Spinal cord (tissue), 10 donors: ENCODE data around the gene COMP. TPM values are rescaled to one million over a fixed set of nuclear protein-coding genes. Genes with fewer than 3 reads are reported as not detected.

Source experiments
- DNase-seq, 6 donors: peaks; one replicate each; pipeline versions ENCODE4 v3.0.0 to v3.0.0-alpha.2; 2013 to 2015; ENCODE audit warnings: low spot score in 6 of 6, low read depth in 4 of 6
- H3K27ac ChIP-seq: one replicate; pipeline ENCODE4 v1.5.1; 2013; ENCODE audit warnings: low read depth, low read length, control low read depth
- H3K27me3 ChIP-seq: one replicate; pipeline ENCODE4 v1.6.1; 2013; ENCODE audit warnings: low read length; ENCODE audit not compliant: control insufficient read depth, insufficient read depth
- H3K36me3 ChIP-seq: one replicate; pipeline ENCODE4 v1.6.1; 2013; ENCODE audit warnings: low read length; ENCODE audit not compliant: control insufficient read depth, insufficient read depth
- H3K4me1 ChIP-seq: one replicate; pipeline ENCODE4 v1.6.1; 2013; ENCODE audit warnings: low read length; ENCODE audit not compliant: control insufficient read depth, insufficient read depth
- H3K4me3 ChIP-seq: one replicate; pipeline ENCODE4 v1.5.1; 2013; ENCODE audit warnings: low read depth, low read length, control low read depth
- H3K9me3 ChIP-seq: one replicate; pipeline ENCODE4 v1.6.1; 2013; ENCODE audit warnings: low read length; ENCODE audit not compliant: control insufficient read depth, insufficient read depth
- WGBS: methylation state at CpG from one replicate; pipeline ENCODE4 v1.1.5; 2013; ENCODE audit warnings: missing lambda C conversion rate; ENCODE audit not compliant: insufficient coverage; 5-methylcytosine and 5-hydroxymethylcytosine counted together
- polyA plus RNA-seq, 2 donors: library from polyadenylated mRNA; unstranded; fragments of 120-200 nt; gene quantifications; one replicate each; pipeline ENCODE4 v1.2.1, GENCODE V29; 2013; ENCODE audit not compliant: insufficient read length in 2 of 2
- total RNA-seq, 2 donors: library from RNA; depleted of rRNA in 1 of 2; stranded (reverse); fragments of 120-200 nt in 1 of 2; fragments of >200 nt in 1 of 2; gene quantifications; one replicate each; pipeline versions ENCODE4 v1.2.3 to v1.2.4, GENCODE V29; 2013 to 2014
- donor health status: healthy.

Gene COMP
- total and polyA plus RNA-seq, 4 donors: 0.23 to 0.40 (median 0.32) TPM; not detected in 1

DNA sequence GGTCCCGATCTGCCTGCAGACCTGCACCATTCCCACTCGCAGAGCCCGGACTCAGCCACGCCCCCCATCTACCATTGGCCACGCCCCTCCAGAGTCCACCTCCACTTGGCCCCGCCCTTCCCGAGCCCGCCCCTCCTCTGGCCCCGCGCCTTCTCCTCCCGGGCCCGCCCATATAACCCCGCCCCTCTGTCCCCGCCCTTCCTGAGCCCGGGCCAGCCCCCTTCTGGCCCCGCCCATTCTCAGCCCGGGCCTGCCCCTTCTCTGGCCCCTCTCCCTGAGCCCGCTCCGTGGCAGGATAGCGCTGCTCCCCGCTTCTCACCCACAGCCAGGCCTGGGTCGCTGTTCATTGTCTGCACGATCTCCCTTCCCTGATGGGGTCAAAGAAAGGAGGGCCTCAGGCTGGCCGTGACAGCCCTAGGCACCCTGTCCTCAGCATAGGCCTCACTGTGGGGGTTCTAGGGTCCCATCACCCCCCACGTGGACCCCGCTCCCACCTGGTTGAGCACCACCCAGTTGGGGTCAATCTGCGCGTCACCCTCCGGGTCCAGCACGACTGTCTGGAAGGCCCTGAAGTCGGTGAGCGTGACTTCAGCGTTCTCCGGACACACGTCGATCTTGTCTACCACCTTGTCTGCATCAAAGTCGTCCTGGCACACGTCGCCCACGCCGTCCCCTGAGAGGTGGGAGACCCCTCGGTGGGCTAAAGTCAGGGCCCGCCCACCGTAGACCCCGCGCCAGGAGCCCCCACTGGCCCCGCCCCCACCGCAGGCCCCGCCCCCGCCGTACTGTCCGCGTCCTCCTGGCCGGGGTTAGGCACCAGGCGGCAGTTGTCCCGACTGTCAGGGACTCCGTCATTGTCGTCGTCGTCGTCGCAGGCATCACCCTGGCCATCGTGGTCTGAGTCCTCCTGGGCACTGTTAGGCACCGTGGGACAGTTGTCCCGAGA lies 5.7 kb downstream of the COMP start:
- DNase-seq: peak in 2 of 6 donors; percentile 42 to 45
- Histone ChIP-seq H3K4me3 (no peak overlapping the region), H3K27ac (no peak overlapping the region), H3K4me1 (peaks cover 37% of the 10 kb centered on the region), H3K9me3 (no peaks in the 10 kb centered on the region), H3K36me3 (peaks cover 28% of the 10 kb centered on the region), H3K27me3 (peaks cover 63% of the 10 kb centered on the region)
- WGBS: 6% methylated on average over 62 of the region's 65 CpGs

GRCh38 chr19:18784786-18785120 lies 6.4 kb downstream of the COMP start:
- WGBS: 79% methylated on average over 15 of the region's 16 CpGs
- H3K4me1 ChIP-seq: peaks cover 32% of the 10 kb centered on the region
- no peak overlapping the region for H3K4me3 ChIP-seq
- H3K27ac ChIP-seq: no peak overlapping the region
- H3K27me3 ChIP-seq: peaks cover 56% of the 10 kb centered on the region
- peaks cover 35% of the 10 kb centered on the region for H3K36me3 ChIP-seq
- no peaks in the 10 kb centered on the region for H3K9me3 ChIP-seq
- DNase-seq: no peak

GRCh38 chr19:18783958-18784785 lies 6.9 kb downstream of the COMP start:
- 82% methylated on average over 19 of the region's 19 CpGs for WGBS
- no peaks in the 10 kb centered on the region for H3K9me3 ChIP-seq
- H3K27ac ChIP-seq: no peak overlapping the region
- no peak overlapping the region for H3K4me3 ChIP-seq
- peaks cover 38% of the 10 kb centered on the region for H3K36me3 ChIP-seq
- peaks cover 32% of the 10 kb centered on the region for H3K4me1 ChIP-seq
- DNase-seq: no peak
- H3K27me3 ChIP-seq: peaks cover 50% of the 10 kb centered on the region

GRCh38 chr19:18782559-18783225 lies 8.4 kb downstream of the COMP start:
- no peak for DNase-seq
- Histone ChIP-seq H3K36me3 (peaks cover 50% of the 10 kb centered on the region), H3K27me3 (peaks cover 44% of the 10 kb centered on the region), H3K9me3 (no peaks in the 10 kb centered on the region), H3K4me1 (peaks cover 39% of the 10 kb centered on the region), H3K4me3 (no peak overlapping the region), H3K27ac (no peak overlapping the region)
- WGBS: 89% methylated on average over 21 of the region's 22 CpGs

- H3K27ac ChIP-seq: no peak overlapping the region
- peaks cover 39% of the 10 kb centered on the region for H3K27me3 ChIP-seq
- H3K36me3 ChIP-seq: peaks cover 56% of the 10 kb centered on the region
- H3K4me1 ChIP-seq: peaks cover 41% of the 10 kb centered on the region
- 80% methylated on average over 15 of the region's 20 CpGs for WGBS
- H3K9me3 ChIP-seq: no peaks in the 10 kb centered on the region
- DNase-seq: no peak
- no peak overlapping the region for H3K4me3 ChIP-seq
Observed at GRCh38 chr19:18781885-18782527, 9.1 kb downstream of the COMP start.

DNA sequence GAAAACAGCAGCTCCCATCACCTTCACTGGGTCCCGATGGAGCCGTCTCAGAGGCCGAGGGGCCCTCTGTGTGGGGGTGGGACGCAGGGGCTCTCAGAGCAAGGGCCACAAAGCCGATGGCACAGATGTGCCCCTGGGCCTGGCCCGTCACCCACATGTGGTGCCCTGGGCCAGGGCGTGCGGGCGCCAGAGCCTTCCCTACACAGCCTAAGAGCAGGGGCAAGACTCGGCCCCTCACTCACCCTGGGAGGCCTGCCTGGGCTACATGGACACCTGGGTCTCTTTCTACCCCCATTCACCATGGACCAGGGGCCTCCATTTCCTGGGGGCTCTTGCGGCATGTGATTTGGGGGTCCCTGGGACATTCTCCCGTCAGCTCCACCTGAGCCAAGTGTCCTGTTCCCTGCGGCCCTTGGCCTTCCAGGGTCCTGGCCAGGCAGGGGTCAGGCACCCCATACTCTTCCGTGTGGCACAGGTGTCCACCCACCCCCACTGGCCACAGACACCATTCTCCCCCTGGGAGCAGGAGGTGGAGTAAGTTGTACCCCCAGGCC lies 10.0 kb downstream of the COMP start:
- peaks cover 31% of the 10 kb centered on the region for H3K27me3 ChIP-seq
- H3K4me3 ChIP-seq: no peak overlapping the region
- peaks cover 42% of the 10 kb centered on the region for H3K4me1 ChIP-seq
- H3K9me3 ChIP-seq: no peaks in the 10 kb centered on the region
- WGBS: 95% methylated on average over 8 of the region's 14 CpGs
- DNase-seq: no peak
- H3K27ac ChIP-seq: no peak overlapping the region
- H3K36me3 ChIP-seq: peaks cover 65% of the 10 kb centered on the region

- DNase-seq: no peak
- Histone ChIP-seq H3K9me3 (no peaks in the 10 kb centered on the region), H3K36me3 (peaks cover 70% of the 10 kb centered on the region), H3K4me3 (no peak overlapping the region), H3K27me3 (peaks cover 29% of the 10 kb centered on the region), H3K27ac (no peak overlapping the region), H3K4me1 (peaks cover 39% of the 10 kb centered on the region)
- WGBS: 71% methylated on average over 7 of the region's 10 CpGs
Observed at GRCh38 chr19:18780631-18781030, 10.5 kb downstream of the COMP start.

DNA sequence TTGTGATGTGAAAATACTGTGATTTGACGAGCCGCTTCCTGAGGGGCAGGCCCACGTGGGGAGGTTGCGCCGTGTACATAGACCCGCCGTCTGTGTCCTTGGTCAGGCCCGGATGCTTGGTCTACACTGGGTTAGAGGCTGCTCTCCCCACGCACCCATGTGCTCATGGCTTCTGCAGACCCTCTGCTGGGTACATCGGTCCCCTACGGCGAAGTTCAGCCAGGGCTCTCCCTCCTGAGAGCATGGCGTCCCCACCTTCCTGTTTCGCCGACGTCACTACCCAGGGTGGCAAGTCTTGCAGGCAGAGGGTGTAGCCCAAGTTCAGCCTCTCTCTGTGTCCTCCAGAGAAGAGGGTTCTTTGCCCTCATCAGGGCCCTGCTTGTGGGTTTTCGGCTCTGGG lies 11.0 kb downstream of the COMP start:
- Histone ChIP-seq H3K27ac (no peak overlapping the region), H3K4me3 (no peak overlapping the region), H3K36me3 (peaks cover 75% of the 10 kb centered on the region), H3K9me3 (no peaks in the 10 kb centered on the region), H3K27me3 (peaks cover 24% of the 10 kb centered on the region), H3K4me1 (peaks cover 34% of the 10 kb centered on the region)
- 90% methylated on average over 17 of the region's 17 CpGs for WGBS
- no peak for DNase-seq
